Measurements from ENCODE around the gene SPTBN1.

DNA sequence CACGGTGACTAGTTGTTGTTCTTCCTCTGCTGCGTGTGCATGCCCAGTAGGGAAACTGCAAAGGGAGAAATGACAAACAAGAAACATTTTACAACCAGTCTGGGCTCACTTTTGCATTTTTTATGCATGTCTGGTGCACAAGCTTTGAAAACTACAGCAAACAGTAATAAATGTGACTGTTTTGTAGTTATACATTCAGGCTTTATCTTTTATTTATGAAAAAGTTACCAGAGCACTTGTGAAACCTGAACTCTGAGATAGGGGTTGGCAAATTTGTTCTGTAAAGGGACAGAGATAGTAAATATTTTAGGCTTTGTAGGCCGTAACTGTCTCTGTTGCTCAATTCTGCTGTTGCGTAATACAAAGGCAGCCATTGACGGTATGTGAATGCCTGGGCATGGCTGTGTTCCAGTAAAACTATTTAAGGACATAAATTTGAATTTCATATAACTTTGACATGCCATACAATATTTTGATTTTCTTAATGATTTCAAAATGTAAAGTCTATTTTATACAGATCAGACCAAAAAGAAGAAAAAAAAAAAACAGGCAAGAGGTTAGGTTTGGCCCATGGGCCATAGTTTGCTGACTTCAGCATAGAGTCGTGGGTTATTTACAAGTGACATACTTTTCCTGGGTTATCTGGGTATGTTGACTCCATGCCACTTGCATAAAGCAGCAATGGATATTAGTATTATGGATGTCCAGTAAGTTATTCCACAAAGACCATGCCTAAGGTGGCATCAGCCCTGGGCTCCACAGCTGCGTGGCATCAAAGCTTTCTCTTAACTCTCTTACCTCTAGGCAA lies 213.8 kb downstream of the SPTBN1 start:
- TF ChIP-seq GATA3 (IDR thresholded peaks at IDR 0.05; ENCODE audit: low read depth, low read length) = no peak
- TF ChIP-seq GATA2 (IDR thresholded peaks at IDR 0.05; ENCODE audit: low read depth, low read length) = no peak

Measured in SH-SY5Y (cell line).